ENCODE results near the gene DDX1.
"Not testable (repeated sequence)": the region's sequence is repeated elsewhere in the genome, so short reads cannot be mapped to it uniquely, and the experiment has no call there.

The DDX1 gene

DNA sequence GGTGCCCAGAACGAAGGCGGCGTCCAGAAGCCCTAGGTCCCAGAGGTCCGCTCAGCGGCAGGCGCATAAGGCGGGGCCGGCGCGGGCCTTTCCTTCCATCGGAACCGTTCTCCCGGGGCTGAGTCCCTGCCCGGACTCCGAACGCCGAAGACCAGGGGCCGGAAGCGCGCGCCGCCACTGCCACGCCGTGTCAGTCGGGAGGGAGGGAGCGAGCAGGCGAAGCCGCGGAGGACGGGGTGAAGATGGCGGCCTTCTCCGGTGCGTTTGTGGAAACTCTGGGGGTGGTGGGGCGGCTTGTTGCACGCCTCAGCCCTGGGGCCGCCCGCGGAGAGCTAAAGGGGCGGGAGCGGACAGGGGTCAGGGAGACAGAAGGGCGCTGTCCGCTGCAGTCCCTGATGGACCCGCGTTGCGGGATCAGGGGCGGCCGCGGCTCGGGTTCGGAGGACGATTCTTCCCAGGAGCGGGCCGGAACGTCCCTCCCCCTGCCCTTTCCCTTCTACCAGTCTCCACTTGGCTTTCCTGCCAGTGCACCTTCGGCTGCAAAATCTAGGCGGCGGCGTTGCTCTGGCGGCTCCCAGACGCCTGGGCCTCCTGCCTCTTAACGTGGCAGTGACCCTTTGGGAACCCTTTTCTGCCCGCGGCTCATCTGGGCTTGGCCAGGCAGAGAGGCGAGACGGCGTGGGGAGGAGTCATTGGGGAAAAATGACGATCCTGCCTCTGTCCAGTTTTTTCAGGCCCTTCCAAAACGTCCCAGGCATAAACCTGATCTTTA, at the start of gene DDX1:
TSS of gene DDX1 (plus strand) at position 177 of the 772 bp plus-strand sequence. CDS start at position 243, 66 bp downstream.
- peak within 1 kb of the TSS; percentile 78 to 98 (median 94) for H3K27ac ChIP-seq
- peak within 1 kb of the TSS; percentile 74 to 99 (median 95) for H3K4me3 ChIP-seq

DNA sequence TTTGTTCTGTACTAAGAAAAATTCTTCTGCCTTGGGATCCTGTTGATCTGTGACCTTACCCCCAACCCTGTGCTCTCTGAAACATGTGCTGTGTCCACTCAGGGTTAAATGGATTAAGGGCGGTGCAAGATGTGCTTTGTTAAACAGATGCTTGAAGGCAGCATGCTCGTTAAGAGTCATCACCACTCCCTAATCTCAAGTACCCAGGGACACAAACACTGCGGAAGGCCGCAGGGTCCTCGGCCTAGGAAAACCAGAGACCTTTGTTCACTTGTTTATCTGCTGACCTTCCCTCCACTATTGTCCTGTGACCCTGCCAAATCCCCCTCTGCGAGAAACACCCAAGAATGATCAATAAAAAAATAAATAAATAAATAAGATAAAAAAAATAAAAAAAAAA, 49.4 kb upstream of the DDX1 start:
- H3K27ac ChIP-seq, H3K4me3 ChIP-seq: not testable (repeated sequence)

DNA sequence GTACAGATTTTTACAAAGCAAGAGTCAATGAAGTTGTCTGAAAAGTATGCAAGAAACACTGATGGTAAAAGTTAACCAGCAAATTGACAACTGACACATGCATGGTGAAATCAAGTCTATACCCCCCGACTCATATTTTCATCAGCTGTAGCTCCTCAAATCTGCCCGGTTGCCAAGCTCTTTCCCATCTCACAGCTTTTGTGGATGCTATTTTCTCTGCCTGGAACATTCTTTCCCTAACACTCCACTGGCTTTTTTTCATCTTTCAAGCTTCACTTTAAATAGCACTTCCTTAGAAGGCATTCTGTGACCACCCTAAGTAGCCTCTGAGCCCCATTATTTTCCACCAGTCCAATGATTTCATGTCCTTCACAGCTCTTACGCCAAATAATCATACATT, 48.6 kb upstream of the DDX1 start:
- H3K4me3 ChIP-seq, result no peak overlapping the region
- no peak overlapping the region for H3K27ac ChIP-seq

DNA sequence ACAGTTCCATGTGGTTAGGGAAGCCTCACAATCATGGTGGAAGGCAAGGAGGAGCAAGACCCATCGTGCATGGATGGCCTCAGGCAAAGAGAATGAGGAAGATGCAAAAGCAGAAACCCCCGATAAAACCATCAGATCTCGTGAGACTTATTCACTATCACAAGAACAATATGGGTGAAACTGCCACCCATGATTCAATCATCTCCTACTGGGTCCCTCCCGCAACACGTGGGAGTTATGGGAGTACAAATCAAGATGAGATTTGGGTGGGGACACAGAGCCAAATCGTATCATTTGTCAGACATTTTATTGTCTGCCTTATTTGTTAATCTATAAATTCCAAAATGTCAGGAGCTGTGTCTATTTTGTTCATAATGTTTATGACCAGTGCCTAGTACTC, 48.1 kb upstream of the DDX1 start:
- no peak overlapping the region for H3K4me3 ChIP-seq
- H3K27ac ChIP-seq, result no peak overlapping the region

DNA sequence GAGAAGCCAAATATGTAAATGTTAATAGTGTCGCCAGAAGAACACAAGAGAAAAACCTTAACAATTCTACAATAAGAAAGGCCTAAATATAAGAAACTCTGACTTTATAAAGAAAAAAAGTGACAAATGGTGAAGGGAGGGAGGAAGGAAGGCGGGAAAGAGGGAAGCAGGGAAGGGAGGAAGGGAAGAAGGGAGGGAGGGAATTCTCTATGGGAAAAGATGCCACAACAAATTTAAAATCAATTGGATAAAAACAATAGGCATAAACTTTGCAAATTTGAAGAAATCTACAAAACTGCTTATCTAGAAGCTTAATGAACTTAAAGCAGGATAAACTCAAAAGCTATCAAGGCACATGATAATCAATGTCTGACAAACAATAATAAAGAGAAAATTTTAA, 47.4 kb upstream of the DDX1 start:
- Histone ChIP-seq H3K4me3 (no peak overlapping the region), H3K27ac (no peak overlapping the region)

DNA sequence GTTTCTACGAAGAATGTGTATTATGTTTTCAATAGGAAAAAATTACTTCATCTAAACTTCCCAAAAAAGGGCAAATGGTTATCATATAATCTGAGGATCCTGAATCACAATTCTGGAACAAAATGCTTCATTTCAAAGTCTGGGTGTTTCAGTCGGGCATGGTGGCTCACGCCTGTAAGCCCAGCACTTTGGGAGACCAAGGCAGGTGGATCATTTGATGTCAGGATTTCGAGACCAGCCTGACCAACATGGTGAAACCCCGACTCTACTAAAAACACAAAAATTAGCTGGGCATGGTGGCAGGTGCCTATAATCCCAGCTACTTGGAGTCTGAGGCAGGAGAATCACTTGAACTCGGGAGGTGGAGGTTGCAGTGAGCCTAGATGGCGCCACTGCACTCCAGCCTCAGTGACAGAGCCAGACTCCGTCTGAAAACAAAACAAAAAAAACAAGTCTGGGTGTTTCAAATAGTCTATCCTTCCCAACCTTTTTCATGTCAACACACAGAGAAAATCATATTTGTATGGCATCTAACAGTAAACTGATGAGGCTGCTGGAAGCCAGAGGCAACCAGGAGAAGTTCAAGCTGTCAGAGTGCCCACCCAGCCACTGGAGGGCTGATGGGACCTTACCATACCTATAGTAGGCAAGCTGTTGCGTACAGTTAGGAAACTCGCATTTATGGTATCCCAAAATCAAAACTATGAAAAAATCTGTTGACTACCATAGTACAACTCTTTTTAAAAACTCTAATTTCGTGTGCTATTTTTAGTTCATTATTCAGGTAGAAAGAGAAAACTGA, 45.2 kb upstream of the DDX1 start:
- Histone ChIP-seq H3K4me3 (no peak overlapping the region), H3K27ac (peak overlapping the region in 1 of 21 experiments; percentile 1)

DNA sequence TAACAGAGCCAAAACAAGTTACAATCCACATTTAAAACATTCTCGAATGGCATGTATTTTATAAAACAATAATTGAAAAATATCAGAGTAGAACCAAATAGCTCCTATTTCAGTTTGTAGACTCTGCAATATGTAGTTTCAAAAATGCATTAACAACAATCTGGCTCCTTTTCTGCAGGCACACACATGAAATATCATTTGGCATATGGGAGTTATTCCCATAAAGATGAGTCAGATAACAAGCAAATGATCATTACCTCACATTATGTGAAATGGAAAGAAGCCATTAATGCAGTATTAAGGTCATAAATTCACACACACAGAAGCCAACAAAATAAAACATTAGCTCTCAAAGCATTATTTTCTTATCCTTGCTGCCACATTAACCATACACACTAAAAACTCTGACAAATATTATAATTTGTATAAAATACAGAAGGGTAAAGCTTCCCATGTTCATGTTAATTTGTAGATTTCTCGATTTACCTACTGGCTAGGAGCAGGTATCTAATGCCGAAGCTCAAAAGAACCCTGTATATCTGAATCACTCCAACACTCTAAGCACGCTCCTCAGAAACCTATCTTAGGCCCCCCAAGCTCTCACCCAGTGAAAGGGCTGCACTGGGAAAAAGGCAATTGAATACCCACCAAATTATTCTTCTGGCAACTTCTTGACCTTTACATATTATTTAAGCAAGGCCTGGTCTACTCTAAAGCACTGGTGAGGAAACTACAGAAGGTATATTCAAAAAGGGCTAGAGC, 44.4 kb upstream of the DDX1 start:
- Histone ChIP-seq H3K4me3 (no peak overlapping the region), H3K27ac (peak overlapping the region in 1 of 21 experiments; percentile 1)

DNA sequence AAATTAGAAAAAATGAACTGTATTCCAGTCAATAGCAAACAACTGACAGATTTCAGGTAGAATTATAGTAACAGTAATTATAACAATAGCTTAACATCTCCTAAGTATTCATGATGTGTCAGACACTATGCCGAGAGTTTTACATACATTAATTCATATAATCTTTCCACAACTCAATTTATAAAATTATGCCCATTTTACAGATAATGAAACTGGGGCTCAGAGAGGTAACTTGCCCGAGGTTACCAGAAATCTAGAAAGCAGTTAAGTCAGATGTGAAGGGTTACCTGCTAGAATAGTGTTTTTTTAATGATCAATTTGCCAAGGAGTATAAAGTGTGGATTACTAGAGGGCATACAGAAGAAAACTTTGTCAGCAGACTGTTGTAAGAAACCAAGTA, 42.7 kb upstream of the DDX1 start:
- no peak overlapping the region for H3K4me3 ChIP-seq

DNA sequence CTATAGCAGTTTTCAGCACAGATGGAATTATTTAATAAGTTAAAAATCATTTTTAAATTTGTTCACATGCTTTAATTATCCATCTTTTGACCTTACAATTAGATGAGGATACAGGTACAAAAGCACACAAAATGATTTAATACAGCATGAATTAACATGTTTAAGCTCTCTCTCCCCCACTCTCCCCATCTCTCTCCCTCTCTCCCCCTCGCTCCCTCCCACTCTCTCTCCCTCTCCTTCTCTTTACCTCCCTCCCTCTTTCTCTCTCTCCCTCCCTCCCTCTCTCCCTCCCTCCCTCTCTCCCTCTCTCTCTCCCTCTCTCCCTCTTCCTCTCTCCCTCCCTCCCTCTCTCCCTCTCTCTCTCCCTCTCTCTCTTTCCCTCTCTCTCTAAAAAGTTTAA, 38.1 kb upstream of the DDX1 start:
- no peak overlapping the region for H3K27ac ChIP-seq
- H3K4me3 ChIP-seq, result no peak overlapping the region

More for the DNA sequence above, 42.7 kb upstream of the DDX1 start:
- no peak overlapping the region for H3K27ac ChIP-seq

DNA sequence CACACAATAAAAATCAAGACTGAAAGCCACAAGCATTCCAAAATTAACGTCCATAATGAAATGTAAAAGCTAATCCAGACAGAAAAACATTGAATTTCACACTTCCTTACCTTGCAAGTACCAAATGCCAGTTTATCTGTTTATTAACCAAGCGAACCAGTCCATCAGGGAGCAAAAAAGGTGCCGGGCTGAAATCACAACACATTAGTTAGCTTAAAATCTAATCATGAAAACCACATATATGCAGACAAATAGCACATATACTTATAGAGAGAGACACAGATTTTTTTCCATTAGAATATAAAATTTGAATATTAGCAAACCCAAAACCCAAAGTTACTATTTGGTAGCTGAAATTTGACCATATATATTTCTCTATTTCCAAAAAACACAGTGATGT, 37.7 kb upstream of the DDX1 start:
- no peak overlapping the region for H3K27ac ChIP-seq
- H3K4me3 ChIP-seq, result no peak overlapping the region

DNA sequence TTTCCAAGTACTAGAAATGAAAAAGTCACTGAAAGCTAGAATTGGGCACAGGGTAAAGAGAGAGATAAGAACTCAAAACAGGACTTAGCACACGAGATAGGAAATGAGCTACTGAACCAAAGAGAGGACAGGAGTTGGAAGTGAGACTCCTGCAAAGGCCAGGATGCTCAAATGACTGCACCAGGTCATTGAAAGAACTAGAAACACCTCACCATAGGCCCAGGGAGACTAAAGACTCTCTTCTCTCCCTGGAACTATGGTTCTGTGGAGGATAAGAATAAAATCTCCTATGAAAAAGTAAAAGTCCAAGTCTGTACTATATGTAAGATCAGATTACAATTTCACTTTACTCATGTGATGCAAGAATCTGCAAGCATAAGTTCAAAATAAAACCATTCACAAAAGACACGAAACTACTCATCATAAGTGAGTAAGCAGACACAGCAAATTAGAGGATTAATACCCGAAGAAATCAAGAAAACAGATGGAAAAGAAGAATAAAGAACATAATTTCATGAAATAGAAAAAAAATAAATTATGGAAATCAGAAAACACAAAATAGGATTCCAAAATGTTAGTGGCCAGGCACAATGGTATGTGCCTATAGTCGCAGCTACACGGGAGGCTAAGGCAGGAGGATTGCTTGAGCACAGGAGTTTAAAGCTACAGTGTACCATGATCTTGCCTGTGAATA, 37.0 kb upstream of the DDX1 start:
- Histone ChIP-seq H3K27ac (no peak overlapping the region), H3K4me3 (no peak overlapping the region)

DNA sequence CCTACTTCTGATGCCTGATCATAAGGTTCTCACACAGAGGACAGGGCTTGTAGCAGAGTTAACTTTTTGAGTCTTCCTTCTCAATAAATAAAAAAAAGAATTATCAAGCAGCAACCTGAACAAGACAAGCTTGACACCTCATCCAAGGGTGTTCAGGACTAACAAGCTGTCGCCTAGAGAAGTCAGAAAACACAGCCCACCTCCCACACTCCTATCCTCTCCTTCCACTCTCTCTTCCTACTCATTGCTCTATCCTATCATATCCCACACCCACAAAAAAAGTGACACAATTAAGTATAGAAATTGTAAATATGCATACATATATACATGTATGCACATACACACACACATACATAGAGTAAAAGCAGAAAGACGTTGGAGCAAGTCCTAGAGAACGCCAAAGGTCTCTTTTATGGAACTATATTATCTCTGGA, 35.9 kb upstream of the DDX1 start:
- H3K4me3 ChIP-seq, result no peak overlapping the region
- no peak overlapping the region for H3K27ac ChIP-seq

DNA sequence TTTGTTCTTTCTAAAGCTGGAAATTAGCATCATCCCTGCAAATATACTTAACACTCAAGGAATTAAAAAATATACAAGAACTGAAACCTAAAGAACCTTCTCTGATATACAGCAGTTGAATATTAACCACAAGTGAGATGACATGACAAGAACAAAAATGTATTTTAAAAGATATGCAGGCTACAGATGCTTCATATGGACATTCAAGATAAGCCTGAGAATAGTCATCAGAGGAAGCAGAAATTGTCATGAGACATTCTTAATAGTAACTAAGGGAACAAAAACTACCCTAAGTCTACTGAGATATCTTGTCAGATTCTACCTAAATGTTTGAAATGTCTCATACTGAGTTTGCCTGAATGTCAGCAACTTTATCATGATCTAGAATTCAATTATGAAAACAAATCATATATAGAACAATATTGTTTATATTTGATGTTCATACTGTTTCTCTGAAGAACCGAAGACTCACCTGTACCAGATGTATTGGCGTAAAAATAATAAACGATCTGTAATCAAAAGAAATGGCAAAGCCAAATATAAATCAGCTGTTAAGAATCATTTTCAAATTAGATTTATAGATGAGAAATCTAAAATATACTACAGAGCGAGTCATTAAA, 35.2 kb upstream of the DDX1 start:
- no peak overlapping the region for H3K4me3 ChIP-seq
- H3K27ac ChIP-seq, result no peak overlapping the region

DNA sequence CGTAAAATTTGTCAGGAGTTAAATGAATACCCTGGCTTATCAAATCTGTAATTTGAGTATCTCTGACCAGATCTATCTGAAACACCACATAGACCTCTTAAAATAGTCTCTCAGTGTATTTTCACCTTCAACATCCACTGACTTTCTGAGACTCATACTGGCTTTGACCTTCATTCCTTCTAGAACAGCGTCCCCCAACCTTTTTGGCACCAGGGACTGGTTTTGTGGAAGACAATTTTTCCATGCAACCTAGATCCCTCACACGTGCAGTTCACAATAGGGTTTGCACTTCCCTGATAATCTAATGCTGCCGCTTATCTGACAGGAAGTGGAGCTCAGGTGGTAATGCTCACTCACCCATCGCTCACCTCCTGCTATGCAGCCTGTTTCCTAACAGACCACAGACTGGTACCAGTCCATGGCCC, 33.8 kb upstream of the DDX1 start:
- no peak overlapping the region for H3K27ac ChIP-seq
- H3K4me3 ChIP-seq, result no peak overlapping the region

DNA sequence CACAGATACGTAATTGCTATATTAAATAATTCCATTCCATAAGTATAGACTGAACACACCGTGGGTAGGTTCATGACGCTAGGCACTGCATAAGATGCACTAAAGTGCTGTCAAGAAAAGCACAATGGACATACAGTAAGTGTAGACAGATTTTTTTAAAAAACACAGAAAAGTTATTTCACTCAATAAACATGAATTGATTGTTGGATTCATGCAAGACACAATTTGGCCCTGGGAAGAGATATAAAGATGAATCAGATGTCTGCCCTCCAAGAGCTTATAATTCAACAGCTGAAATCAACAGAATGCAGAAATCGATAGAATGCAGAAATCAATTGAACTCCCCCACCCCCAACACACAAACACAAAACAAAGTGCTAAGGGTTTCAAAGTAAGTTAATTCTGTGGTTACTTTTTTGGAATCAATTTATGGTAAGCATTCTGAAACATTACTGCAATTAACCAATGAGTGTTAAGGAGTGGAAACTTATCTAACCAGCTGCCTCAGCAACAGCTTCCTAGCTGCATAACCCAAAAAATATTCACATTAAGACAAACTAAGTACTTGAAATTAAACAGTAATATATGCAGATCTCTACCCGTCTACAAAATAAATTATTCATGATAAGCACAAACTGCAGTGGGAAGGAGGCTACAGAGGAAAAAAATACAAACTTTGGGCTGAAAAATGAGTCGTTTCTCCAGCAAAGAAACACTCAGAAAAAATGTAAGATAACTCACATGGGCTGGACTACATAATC, 32.1 kb upstream of the DDX1 start:
- peak overlapping the region in 1 of 21 experiments; percentile 85 for H3K27ac ChIP-seq
- peak overlapping the region in 5 of 7 experiments; percentile 64 to 94 (median 79) for H3K4me3 ChIP-seq

DNA sequence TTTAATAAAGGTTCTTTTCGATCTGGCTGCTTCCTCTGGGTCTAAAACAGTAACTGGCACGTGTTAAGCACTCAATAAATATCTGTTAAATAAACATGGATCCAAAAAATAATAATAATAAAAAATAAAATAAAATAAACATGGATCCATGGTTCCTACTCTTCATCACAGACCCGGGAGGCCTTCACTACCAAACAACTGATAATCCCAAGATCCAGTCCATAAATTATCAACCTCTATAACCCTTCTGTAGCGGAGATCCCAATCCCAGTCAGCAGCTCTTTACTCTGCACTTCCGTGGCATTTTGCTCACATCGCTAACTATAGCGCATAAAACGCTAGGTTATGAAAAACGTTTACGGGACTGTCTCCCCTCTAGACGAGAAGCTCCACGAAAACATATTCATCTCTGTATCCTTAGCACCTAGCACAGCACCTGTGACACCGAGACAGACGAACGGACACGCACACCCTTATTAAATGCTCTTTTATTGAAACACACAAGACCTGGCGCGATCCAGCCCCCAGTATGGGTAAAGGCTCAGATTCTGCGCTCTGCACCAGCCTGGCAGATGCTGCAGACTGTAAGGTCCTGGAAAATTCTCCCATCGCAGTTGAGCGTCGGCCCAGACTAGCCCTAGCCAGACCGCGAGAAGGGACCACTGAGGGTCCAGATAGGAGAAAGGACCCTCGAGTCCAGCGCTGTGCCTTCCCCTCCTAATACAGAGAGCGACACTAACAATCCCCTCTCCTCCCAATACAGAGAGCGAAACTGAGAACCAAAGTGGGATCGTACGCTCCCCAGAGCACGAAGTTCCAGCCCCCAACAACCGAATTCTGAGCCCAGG, 31.3 kb upstream of the DDX1 start:
- H3K4me3 ChIP-seq, result peak overlapping the region; percentile 64 to 97 (median 87)
- H3K27ac ChIP-seq, result peak overlapping the region in 20 of 21 experiments; percentile 52 to 96 (median 85)

DNA sequence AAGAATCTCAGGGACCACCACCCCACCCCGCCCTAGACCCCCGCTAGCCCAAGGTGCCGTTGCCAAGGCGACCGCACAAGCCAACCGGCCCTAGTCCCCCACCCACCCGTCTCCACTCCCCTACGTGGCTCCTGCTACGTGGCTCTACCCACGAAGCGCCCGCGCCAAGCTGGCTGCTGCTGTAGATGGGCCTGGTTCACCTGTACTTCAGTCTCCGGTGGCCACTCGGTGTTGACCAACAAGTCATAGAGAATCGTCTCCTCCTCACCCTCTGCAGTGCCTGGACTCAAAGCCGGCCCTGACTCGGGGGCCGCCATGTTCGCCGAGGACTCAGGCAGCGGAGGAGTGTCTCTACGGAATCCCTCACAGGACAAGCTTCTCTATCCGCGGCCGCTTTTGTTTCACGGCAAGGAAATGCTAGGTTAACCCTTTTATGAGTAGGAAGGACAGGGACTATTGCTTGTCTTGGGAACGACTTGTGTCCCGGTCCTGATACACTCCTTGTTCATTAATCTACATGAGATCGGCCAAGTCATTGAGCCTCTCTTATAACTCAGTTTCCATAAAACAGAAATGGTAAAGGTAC, 30.6 kb upstream of the DDX1 start, which contains the start of gene NBAS:
TSS of gene NBAS (minus strand) at position 347 of the 586 bp plus-strand sequence. CDS start at position 317, 30 bp downstream.
- Histone ChIP-seq H3K4me3 (peak within 1 kb of the TSS; percentile 64 to 97 (median 87)), H3K27ac (peak within 1 kb of the TSS; percentile 52 to 96 (median 85))
